Breast epithelium (tissue), 3 donors: Measurements from ENCODE around the gene ALOX15B.
"Not testable (repeated sequence)": the region's sequence is repeated elsewhere in the genome, so short reads cannot be mapped to it uniquely, and the experiment has no call there.

ENCODE experiments used
- POLR2A ChIP-seq: fragments of 450-650 bp; IDR thresholded peaks from one replicate; pipeline ENCODE4 v1.6.1; 2016; ENCODE audit warnings: antibody characterized with exemption, mild to moderate bottlenecking, moderate library complexity
- POLR2AphosphoS5 ChIP-seq, 3 donors: sonication (generic); formaldehyde crosslinking; IDR thresholded peaks; one replicate each; pipeline ENCODE4 v1.6.1; 2017; ENCODE audit warnings: antibody characterized with exemption in 3 of 3
- TF ChIP-seq, protein P1 (sequence below), 3 donors: fragments of 450-650 bp; IDR thresholded peaks; one replicate each; pipeline ENCODE4 v1.5.1; 2016 to 2017; ENCODE audit warnings: antibody characterized with exemption in 3 of 3, mild to moderate bottlenecking in 3 of 3, moderate library complexity in 3 of 3

DNA sequence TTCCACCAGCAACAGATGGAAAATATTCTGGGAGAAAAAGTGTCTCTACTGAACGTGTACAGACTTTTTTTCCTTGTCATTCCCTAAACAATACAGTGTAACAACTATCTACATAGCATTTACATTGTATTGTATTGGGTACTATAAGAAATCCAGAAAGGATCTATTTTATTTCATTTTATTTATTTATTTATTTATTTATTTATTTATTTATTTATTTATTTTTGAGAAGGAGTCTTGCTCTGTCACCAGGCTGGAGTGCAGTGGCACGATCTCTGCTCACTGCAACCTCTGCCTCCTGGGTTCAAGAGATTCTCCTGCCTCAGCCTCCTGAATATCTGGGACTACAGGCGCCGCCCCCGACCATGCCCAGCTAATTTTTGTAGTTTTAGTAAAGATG lies 39.1 kb downstream of the ALOX15B start:
- TF ChIP-seq, protein P1, sequence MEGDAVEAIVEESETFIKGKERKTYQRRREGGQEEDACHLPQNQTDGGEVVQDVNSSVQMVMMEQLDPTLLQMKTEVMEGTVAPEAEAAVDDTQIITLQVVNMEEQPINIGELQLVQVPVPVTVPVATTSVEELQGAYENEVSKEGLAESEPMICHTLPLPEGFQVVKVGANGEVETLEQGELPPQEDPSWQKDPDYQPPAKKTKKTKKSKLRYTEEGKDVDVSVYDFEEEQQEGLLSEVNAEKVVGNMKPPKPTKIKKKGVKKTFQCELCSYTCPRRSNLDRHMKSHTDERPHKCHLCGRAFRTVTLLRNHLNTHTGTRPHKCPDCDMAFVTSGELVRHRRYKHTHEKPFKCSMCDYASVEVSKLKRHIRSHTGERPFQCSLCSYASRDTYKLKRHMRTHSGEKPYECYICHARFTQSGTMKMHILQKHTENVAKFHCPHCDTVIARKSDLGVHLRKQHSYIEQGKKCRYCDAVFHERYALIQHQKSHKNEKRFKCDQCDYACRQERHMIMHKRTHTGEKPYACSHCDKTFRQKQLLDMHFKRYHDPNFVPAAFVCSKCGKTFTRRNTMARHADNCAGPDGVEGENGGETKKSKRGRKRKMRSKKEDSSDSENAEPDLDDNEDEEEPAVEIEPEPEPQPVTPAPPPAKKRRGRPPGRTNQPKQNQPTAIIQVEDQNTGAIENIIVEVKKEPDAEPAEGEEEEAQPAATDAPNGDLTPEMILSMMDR (IDR thresholded peaks at IDR 0.05), result not testable (repeated sequence)
- TF ChIP-seq POLR2A; POLR2AphosphoS5 (IDR thresholded peaks at IDR 0.05): not testable (repeated sequence)
